ENCODE results near the gene IL1RAPL2. TPM values are rescaled to one million over a fixed set of nuclear protein-coding genes. Genes with fewer than 3 reads are reported as not detected.

Gene IL1RAPL2
- total and polyA plus RNA-seq, 2 donors (not counting 3 experiments of a cell fraction or from before 2014, with no cell fraction given) = not detected

- Histone ChIP-seq H4K20me1 (replicated peaks; ENCODE audit: control insufficient read depth, extremely low read depth, insufficient read depth, low read length) (no peaks in the 10 kb centered on the region), H3K9me1 (replicated peaks; ENCODE audit: control insufficient read depth, extremely low read depth, insufficient read depth, low read length) (no peaks in the 10 kb centered on the region), H3K36me3 (ENCODE audit: control insufficient read depth in 2 of 2, extremely low read depth in 1 of 2, insufficient read depth in 2 of 2, low read length in 2 of 2) (no peaks in the 10 kb centered on the region), H3K27ac (ENCODE audit: insufficient read depth, low read depth, low read length) (no peak overlapping the region), H3K9ac (replicated peaks; ENCODE audit: extremely low read depth, insufficient read depth, low read length) (no peak overlapping the region), H2AFZ (ENCODE audit: low read depth, low read length) (no peak overlapping the region), H3K4me1 (ENCODE audit: control insufficient read depth, extremely low read depth, insufficient read depth, low read length) (no peaks in the 10 kb centered on the region), H3K4me2 (ENCODE audit: insufficient read depth, low read length) (no peak overlapping the region), H3K79me2 (ENCODE audit: control insufficient read depth, insufficient read depth, low read length) (no peaks in the 10 kb centered on the region), H3K4me3 (replicated peaks in 1 of 3; ENCODE audit: insufficient read depth in 1 of 3, low read depth in 1 of 3, low read length in 3 of 3) (no peak overlapping the region), H3K27me3 (ENCODE audit: control insufficient read depth in 2 of 2, insufficient read depth in 2 of 2, low read length in 2 of 2) (no peaks in the 10 kb centered on the region), H3K9me3 (replicated peaks; ENCODE audit: control insufficient read depth, insufficient read depth, low read length) (no peaks in the 10 kb centered on the region)
- BruUV-seq (replicated peaks) = no TSS peak
- no peak for TF ChIP-seq POLR2AphosphoS5 (IDR thresholded peaks at IDR 0.05; ENCODE audit: insufficient read depth, low read depth, low read length)
- TF ChIP-seq, protein P1, sequence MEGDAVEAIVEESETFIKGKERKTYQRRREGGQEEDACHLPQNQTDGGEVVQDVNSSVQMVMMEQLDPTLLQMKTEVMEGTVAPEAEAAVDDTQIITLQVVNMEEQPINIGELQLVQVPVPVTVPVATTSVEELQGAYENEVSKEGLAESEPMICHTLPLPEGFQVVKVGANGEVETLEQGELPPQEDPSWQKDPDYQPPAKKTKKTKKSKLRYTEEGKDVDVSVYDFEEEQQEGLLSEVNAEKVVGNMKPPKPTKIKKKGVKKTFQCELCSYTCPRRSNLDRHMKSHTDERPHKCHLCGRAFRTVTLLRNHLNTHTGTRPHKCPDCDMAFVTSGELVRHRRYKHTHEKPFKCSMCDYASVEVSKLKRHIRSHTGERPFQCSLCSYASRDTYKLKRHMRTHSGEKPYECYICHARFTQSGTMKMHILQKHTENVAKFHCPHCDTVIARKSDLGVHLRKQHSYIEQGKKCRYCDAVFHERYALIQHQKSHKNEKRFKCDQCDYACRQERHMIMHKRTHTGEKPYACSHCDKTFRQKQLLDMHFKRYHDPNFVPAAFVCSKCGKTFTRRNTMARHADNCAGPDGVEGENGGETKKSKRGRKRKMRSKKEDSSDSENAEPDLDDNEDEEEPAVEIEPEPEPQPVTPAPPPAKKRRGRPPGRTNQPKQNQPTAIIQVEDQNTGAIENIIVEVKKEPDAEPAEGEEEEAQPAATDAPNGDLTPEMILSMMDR (IDR thresholded peaks at IDR 0.05; ENCODE audit: extremely low read depth in 1 of 2, insufficient read depth in 1 of 2, low read depth in 1 of 2, low read length in 2 of 2) = no peak
- TF ChIP-seq GATA2 (IDR thresholded peaks at IDR 0.05; ENCODE audit: insufficient read depth, insufficient read length, low read depth, low read length) = no peak
- no peak for TF ChIP-seq FOS (IDR thresholded peaks at IDR 0.05; ENCODE audit: borderline replicate concordance, insufficient read depth, low read length)
- TF ChIP-seq EZH2 (IDR thresholded peaks at IDR 0.05; ENCODE audit: borderline replicate concordance, low read depth, low read length, severe bottlenecking) = no peak
- TF ChIP-seq JUN (IDR thresholded peaks at IDR 0.05; ENCODE audit: borderline replicate concordance, insufficient read depth, insufficient read length, low read depth) = no peak
- TF ChIP-seq MYC (IDR thresholded peaks at IDR 0.05; ENCODE audit: low read depth, low read length) = no peak
- TF ChIP-seq, protein P2, sequence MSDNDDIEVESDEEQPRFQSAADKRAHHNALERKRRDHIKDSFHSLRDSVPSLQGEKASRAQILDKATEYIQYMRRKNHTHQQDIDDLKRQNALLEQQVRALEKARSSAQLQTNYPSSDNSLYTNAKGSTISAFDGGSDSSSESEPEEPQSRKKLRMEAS (IDR thresholded peaks at IDR 0.05; ENCODE audit: insufficient read depth, insufficient read length) = no peak
- TF ChIP-seq POLR2A (IDR thresholded peaks at IDR 0.05; ENCODE audit: low read depth, low read length) = no peak
- ChIA-PET CTCF (no interaction called here), POLR2A (no interaction called here)
- no peak for FAIRE-seq
- no peak for DNase-seq (ENCODE audit: low read depth, low spot score)
- dilution Hi-C loops (cut with MboI; ENCODE audit: extremely low pct_ligation_motif_present, low sequenced_read_pairs) (no loop called here), intact Hi-C loops (cut with micrococcal nuclease) (no loop called here)
Measured at GRCh38 chrX:105646592-105647372, 1080.8 kb downstream of the IL1RAPL2 start.
